GM12878 (cell line): ENCODE results near the gene PCLO. TPM values are rescaled to one million over a fixed set of nuclear protein-coding genes. Genes with fewer than 3 reads are reported as not detected.
A peak's percentile ranks its signal among the peaks of the same experiment; 100 is the strongest.

Source experiments
- ATAC-seq: fragments of 200-7000 bp; cut with Tn5 transposase; 3 replicates; pipeline ENCODE4 v1.9.1; 2020; ENCODE audit warnings: mild to moderate bottlenecking, moderate library complexity
- BruUV-seq: library from RNA; stranded (reverse); fragments of 400-500 nt; replicated peaks from 2 replicates; lab custom pipeline; 2021; lab: Mats Ljungman, UMichigan
- CTCF ChIA-PET: fragments of 300-600 bp; sonication (Branson Sonifier 250); formaldehyde crosslinking; extraction: SDS; loops from one replicate; lab custom pipeline; 2021; ENCODE audit warnings: inconsistent platforms; lab: Yijun Ruan, JAX
- POLR2A ChIA-PET: fragments of 350-600 bp; formaldehyde crosslinking; extraction: SDS; loops from one replicate; lab custom pipeline; 2021; ENCODE audit warnings: inconsistent platforms; lab: Charles Lee
- RAD21 ChIA-PET: fragments of 300-600 bp; sonication (Branson Sonifier 250); formaldehyde crosslinking; loops from one replicate; lab custom pipeline; 2023; ENCODE audit warnings: antibody characterized with exemption; ENCODE audit not compliant: unreplicated experiment; lab: Charles Lee
- SMC1A ChIA-PET: fragments of 300-600 bp; sonication (Branson Sonifier 250); formaldehyde crosslinking; loops from one replicate; lab custom pipeline; 2023; ENCODE audit not compliant: unreplicated experiment, uncharacterized antibody; lab: Charles Lee
- DNase-seq: peaks from one replicate; pipeline ENCODE4 v3.0.0-alpha.2; 2011; ENCODE audit warnings: low read depth, low spot score
- FAIRE-seq: peaks from 3 replicates; lab custom pipeline; 2011; peaks lifted over from hg19 to GRCh38; lab: Jason Lieb, UNC
- H2AFZ ChIP-seq: 2 replicates; pipeline ENCODE4 v1.6.0; 2011; ENCODE audit warnings: low read depth, low read length, control low read depth; ENCODE audit not compliant: control insufficient read depth
- H3K27ac ChIP-seq: 2 replicates; pipeline ENCODE4 v1.5.1; 2011; ENCODE audit warnings: control low read depth; ENCODE audit not compliant: control insufficient read depth, insufficient read depth
- H3K27me3 ChIP-seq, 2 experiments: replicated peaks in 1 of 2; 2 replicates each; pipeline versions ENCODE4 v1.6.0 to v1.6.1; 2011; ENCODE audit warnings: low read length in 1 of 2; ENCODE audit not compliant: control insufficient read depth in 2 of 2, insufficient read depth in 2 of 2
- H3K36me3 ChIP-seq, 2 experiments: 2 replicates each; pipeline ENCODE4 v1.5.1; 2011; ENCODE audit warnings: low read length in 1 of 2; ENCODE audit not compliant: control insufficient read depth in 2 of 2, insufficient read depth in 2 of 2
- H3K4me1 ChIP-seq: 2 replicates; pipeline ENCODE4 v1.6.1; 2011; ENCODE audit warnings: mild to moderate bottlenecking, low read length, moderate library complexity, mixed read lengths; ENCODE audit not compliant: control insufficient read depth, insufficient read depth
- H3K4me2 ChIP-seq: 2 replicates; pipeline ENCODE4 v1.6.0; 2011; ENCODE audit warnings: control low read depth; ENCODE audit not compliant: control insufficient read depth, insufficient read depth
- H3K4me3 ChIP-seq: fragments of 200-600 bp; sonication (generic); 2 replicates; pipeline ENCODE4 v1.5.1; 2016
- H3K79me2 ChIP-seq: 2 replicates; pipeline ENCODE4 v1.6.0; 2011; ENCODE audit warnings: low read length; ENCODE audit not compliant: control insufficient read depth, insufficient read depth
- H3K9ac ChIP-seq: 2 replicates; pipeline ENCODE4 v1.8.0; 2011; ENCODE audit warnings: low read length, control low read depth, mixed read lengths; ENCODE audit not compliant: control insufficient read depth, insufficient read depth
- H3K9me3 ChIP-seq: replicated peaks from 3 replicates; pipeline ENCODE4 v1.5.1; 2011; ENCODE audit warnings: mild to moderate bottlenecking, low read length; ENCODE audit not compliant: control insufficient read depth, insufficient read depth
- H4K20me1 ChIP-seq: 2 replicates; pipeline ENCODE4 v1.6.0; 2011; ENCODE audit not compliant: control insufficient read depth, insufficient read depth
- BCLAF1 ChIP-seq: fragments of 450-650 bp; IDR thresholded peaks from 2 replicates; pipeline ENCODE4 v1.6.1; 2017; ENCODE audit warnings: antibody characterized with exemption, mild to moderate bottlenecking, moderate library complexity
- BMI1 ChIP-seq: fragments of 450-650 bp; IDR thresholded peaks from 2 replicates; pipeline ENCODE4 v1.6.1; 2016; ENCODE audit warnings: mild to moderate bottlenecking, moderate library complexity, borderline replicate concordance
- ELK1 ChIP-seq: IDR thresholded peaks from 2 replicates; pipeline ENCODE4 v1.6.1; 2012; ENCODE audit warnings: low read depth, low read length, improper control_type of control experiment
- MEF2B ChIP-seq: fragments of 450-650 bp; IDR thresholded peaks from 2 replicates; pipeline ENCODE4 v1.6.1; 2018; ENCODE audit warnings: mild to moderate bottlenecking, moderate library complexity; ENCODE audit not compliant: partially characterized antibody, poor library complexity, severe bottlenecking
- NFIC ChIP-seq: IDR thresholded peaks from 2 replicates; pipeline ENCODE4 v1.6.1; 2012; ENCODE audit warnings: low read depth, mild to moderate bottlenecking, inconsistent platforms, low read length, moderate library complexity
- RB1 ChIP-seq: fragments of 450-650 bp; formaldehyde crosslinking; IDR thresholded peaks from 2 replicates; pipeline ENCODE4 v1.6.1; 2017; ENCODE audit warnings: mild to moderate bottlenecking, borderline replicate concordance
- RFX5 ChIP-seq: IDR thresholded peaks from 2 replicates; pipeline ENCODE4 v1.6.1; 2011; ENCODE audit warnings: low read depth, low read length, improper control_type of control experiment
- SMARCA5 ChIP-seq: fragments of 450-650 bp; IDR thresholded peaks from 2 replicates; pipeline ENCODE4 v1.6.1; 2017; ENCODE audit warnings: mild to moderate bottlenecking
- ZBTB33 ChIP-seq: fragments of 450-650 bp; IDR thresholded peaks from 2 replicates; pipeline ENCODE4 v1.6.1; 2017; ENCODE audit warnings: mild to moderate bottlenecking
- ZBTB40 ChIP-seq: fragments of 450-650 bp; IDR thresholded peaks from 2 replicates; pipeline ENCODE4 v1.6.1; 2016; ENCODE audit warnings: mild to moderate bottlenecking, moderate library complexity, borderline replicate concordance
- WGBS: methylation state at CpG from one replicate; pipeline ENCODE4 v1.1.6; 2016; ENCODE audit warnings: low lambda C conversion rate; ENCODE audit not compliant: insufficient replicate concordance, insufficient coverage; ENCODE audit errors: missing lambda C conversion rate; 5-methylcytosine and 5-hydroxymethylcytosine counted together
- in situ Hi-C: fragments of 300-500 bp; cut with MboI; formaldehyde crosslinking; loops from 9 replicates; pipeline ENCODE4 v1.14.3; 2018; ENCODE audit warnings: mixed read lengths
- intact Hi-C: fragments of 100-400 bp; cut with micrococcal nuclease; formaldehyde crosslinking; loops from one replicate; pipeline ENCODE4 v1.14.2; 2022; ENCODE audit not compliant: unreplicated experiment
- polyA plus RNA-seq, 11 experiments: library from polyadenylated mRNA; depleted of rRNA in 4 of 11; unstranded in 6 of 11; stranded (reverse) in 5 of 11; fragments of >200 nt; fragmentation: Nextera tagmentation in 4 of 11; fragmentation: Illumina TruSeq in 1 of 11; extraction: Ambion mirVana in 4 of 11; extraction: Trizol in 1 of 11; gene quantifications; 1 replicate in 1 of 11; 2 replicates in 10 of 11; pipeline versions ENCODE4 v1.2.1 to v1.2.3, GENCODE V29; 2011 to 2016; ENCODE audit warnings: inconsistent platforms in 2 of 11, missing spikeins in 2 of 11, low read depth in 1 of 11
- total RNA-seq, 4 experiments: library from RNA; depleted of rRNA in 3 of 4; stranded (reverse); fragments of >200 nt in 3 of 4; fragmentation: Illumina TruSeq in 1 of 4; extraction: Trizol in 1 of 4; gene quantifications; 2 replicates each; pipeline versions ENCODE4 v1.2.1 to v1.2.3, GENCODE V29; 2013 to 2021

The PCLO gene
- total and polyA plus RNA-seq, 10 of the 15 experiments (the other 5 are each of a cell fraction or from before 2014, with no cell fraction given) = 0.01 to 0.08 (median 0.03) TPM; not detected in 6

GRCh38 chr7:82808633-82809032 lies 354.1 kb downstream of the PCLO start:
- Histone ChIP-seq H3K4me3 (no peak overlapping the region), H3K4me2 (no peak overlapping the region), H3K36me3 (no peaks in the 10 kb centered on the region), H3K79me2 (no peaks in the 10 kb centered on the region), H3K4me1 (no peaks in the 10 kb centered on the region), H2AFZ (no peak overlapping the region), H3K27ac (no peak overlapping the region), H3K9ac (no peak overlapping the region), H3K27me3 (no peaks in the 10 kb centered on the region), H4K20me1 (no peaks in the 10 kb centered on the region), H3K9me3 (no peaks in the 10 kb centered on the region)
- CTCF ChIA-PET = interaction anchor here (1.4 to 2.3 kb wide), 4 partner anchors 9 to 850 kb away, joined by 3 to 6 read pairs (median 4); no protein-coding TSS in a partner anchor
- no peak for ATAC-seq
- DNase-seq = no peak
- WGBS = 16% methylated on average over 2 of the region's 2 CpGs
- RAD21 ChIA-PET = no interaction called here
- in situ Hi-C loops = no loop called here
- POLR2A ChIA-PET = no interaction called here
- FAIRE-seq = peak; percentile 70
- intact Hi-C loops = no loop called here
- SMC1A ChIA-PET = interaction anchor here (1.0 to 1.3 kb wide), 3 partner anchors 9 to 25 kb away, joined by 3 to 4 read pairs (median 3); no protein-coding TSS in a partner anchor
- TF ChIP-seq ELK1 (no peak), BCLAF1 (no peak), RFX5 (no peak), ZBTB33 (no peak), MEF2B (no peak), RB1 (no peak), NFIC (no peak), ZBTB40 (no peak), SMARCA5 (no peak), BMI1 (no peak)
- BruUV-seq = no TSS peak
